Measurements from ENCODE around the gene MUC3A. TPM values are rescaled to one million over a fixed set of nuclear protein-coding genes. Genes with fewer than 3 reads are reported as not detected.
A peak's percentile ranks its signal among the peaks of the same experiment; 100 is the strongest.
"Not testable (repeated sequence)": the region's sequence is repeated elsewhere in the genome, so short reads cannot be mapped to it uniquely, and the experiment has no call there.

The MUC3A gene, protein sequence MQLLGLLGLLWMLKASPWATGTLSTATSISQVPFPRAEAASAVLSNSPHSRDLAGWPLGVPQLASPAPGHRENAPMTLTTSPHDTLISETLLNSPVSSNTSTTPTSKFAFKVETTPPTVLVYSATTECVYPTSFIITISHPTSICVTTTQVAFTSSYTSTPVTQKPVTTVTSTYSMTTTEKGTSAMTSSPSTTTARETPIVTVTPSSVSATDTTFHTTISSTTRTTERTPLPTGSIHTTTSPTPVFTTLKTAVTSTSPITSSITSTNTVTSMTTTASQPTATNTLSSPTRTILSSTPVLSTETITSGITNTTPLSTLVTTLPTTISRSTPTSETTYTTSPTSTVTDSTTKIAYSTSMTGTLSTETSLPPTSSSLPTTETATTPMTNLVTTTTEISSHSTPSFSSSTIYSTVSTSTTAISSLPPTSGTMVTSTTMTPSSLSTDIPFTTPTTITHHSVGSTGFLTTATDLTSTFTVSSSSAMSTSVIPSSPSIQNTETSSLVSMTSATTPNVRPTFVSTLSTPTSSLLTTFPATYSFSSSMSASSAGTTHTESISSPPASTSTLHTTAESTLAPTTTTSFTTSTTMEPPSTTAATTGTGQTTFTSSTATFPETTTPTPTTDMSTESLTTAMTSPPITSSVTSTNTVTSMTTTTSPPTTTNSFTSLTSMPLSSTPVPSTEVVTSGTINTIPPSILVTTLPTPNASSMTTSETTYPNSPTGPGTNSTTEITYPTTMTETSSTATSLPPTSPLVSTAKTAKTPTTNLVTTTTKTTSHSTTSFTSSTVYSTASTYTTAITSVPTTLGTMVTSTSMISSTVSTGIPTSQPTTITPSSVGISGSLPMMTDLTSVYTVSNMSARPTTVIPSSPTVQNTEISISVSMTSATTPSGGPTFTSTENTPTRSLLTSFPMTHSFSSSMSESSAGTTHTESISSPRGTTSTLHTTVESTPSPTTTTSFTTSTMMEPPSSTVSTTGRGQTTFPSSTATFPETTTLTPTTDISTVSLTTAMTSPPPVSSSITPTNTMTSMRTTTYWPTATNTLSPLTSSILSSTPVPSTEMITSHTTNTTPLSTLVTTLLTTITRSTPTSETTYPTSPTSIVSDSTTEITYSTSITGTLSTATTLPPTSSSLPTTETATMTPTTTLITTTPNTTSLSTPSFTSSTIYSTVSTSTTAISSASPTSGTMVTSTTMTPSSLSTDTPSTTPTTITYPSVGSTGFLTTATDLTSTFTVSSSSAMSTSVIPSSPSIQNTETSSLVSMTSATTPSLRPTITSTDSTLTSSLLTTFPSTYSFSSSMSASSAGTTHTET (N-terminal part only)
- 1.4 TPM for total RNA-seq
- polyA plus RNA-seq, result 2.3 TPM
- long read RNA-seq, donor 1, result 0 reads
- long read RNA-seq, donor 2, result 0 reads
- long read RNA-seq, donor 3, partial matches to known transcripts, result 9 of 10 reads
- long read RNA-seq, donor 3, other reads (novel, unspliced or antisense), result 0 of 10 reads
- long read RNA-seq, donor 4, partial matches to known transcripts, result 6 of 7 reads
- long read RNA-seq, donor 4, other reads (novel, unspliced or antisense), result 0 of 7 reads
- long read RNA-seq, donor 5, full-length matches to known transcripts, result 1 of 8 reads
- long read RNA-seq, donor 5, partial matches to known transcripts, result 7 of 8 reads
- long read RNA-seq, donor 5, other reads (novel, unspliced or antisense), result 0 of 8 reads
- long read RNA-seq, donor 6, partial matches to known transcripts, result 0 of 3 reads
- long read RNA-seq, donor 6, other reads (novel, unspliced or antisense), result 0 of 3 reads
- long read RNA-seq, donor 7, result 0 reads
- long read RNA-seq, donor 8, result 0 reads
- long read RNA-seq, donor 9, result 0 reads
- long read RNA-seq, donor 10, result 0 reads

DNA sequence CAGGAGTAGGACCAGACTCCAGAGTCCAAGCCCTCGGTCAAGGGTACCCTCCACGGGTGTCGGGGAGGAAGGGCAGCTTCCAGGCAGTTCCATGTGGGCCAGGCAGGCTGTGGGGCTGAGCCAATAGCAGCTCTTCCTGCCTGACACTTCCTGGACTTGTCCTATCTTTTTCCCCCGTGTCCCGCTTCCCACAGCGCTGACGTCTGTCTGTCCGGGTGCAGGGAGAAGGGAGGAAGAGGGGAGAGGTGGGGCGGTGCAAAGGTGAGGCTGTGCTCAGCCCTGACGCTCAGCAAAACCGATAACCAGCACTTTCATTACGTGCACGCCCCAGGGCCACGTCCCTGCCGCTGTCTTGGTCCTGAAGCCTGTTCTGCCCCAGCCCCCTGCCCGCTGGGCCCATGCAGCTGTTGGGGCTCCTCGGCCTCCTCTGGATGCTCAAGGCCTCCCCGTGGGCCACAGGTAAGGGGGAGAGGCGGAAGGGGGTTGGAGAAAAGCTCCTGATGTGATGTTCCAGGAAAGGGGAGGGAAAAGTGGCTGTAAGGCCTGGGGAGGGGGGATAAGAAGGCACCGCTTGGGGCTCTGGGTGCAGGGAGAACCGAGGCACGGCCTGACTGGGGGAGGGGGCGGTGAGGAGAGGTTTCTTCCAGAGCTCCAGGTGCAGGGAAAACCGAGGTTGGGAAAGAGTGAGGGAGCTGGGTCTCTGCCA, at the start of gene MUC3A:
Gene MUC3A, plus strand, starts transcription at position 308 of the 706 bp plus-strand sequence. Its CDS starts 91 bp downstream, at position 399.
- H3K4me3 ChIP-seq (ENCODE audit: low read length in 2 of 2), result peak within 1 kb of the TSS in 1 of 2 donors; percentile 24
- no peaks in the 10 kb centered on the region for H3K36me3 ChIP-seq (ENCODE audit: control insufficient read depth in 2 of 2, insufficient read depth in 2 of 2, low read length in 1 of 2)
- H3K27ac ChIP-seq (ENCODE audit: low read depth in 1 of 2, low read length in 1 of 2), result peak within 1 kb of the TSS; percentile 11 to 67
- WGBS, result 17% methylated on average over 24 of the region's 24 CpGs
- no peak for DNase-seq (ENCODE audit: low read depth in 6 of 9, low spot score in 9 of 9)
- peaks cover 3 to 37% of the 10 kb centered on the region in 2 donors for H3K27me3 ChIP-seq (ENCODE audit: control insufficient read depth in 2 of 2, insufficient read depth in 1 of 2, low read length in 1 of 2)
- no peaks in the 10 kb centered on the region for H3K9me3 ChIP-seq (ENCODE audit: control insufficient read depth in 2 of 2, insufficient read depth in 1 of 2, low read length in 1 of 2)
- H3K4me1 ChIP-seq (ENCODE audit: control insufficient read depth in 2 of 2, insufficient read depth in 2 of 2, low read length in 2 of 2), result no peaks in the 10 kb centered on the region

- Histone ChIP-seq H3K9me3 (ENCODE audit: control insufficient read depth in 2 of 2, insufficient read depth in 1 of 2, low read length in 1 of 2) (peaks cover 0 to 5% of the 10 kb centered on the region in 2 donors), H3K4me1 (ENCODE audit: control insufficient read depth in 2 of 2, insufficient read depth in 2 of 2, low read length in 2 of 2) (peaks cover 6 to 7% of the 10 kb centered on the region in 2 donors), H3K27ac (ENCODE audit: low read depth in 1 of 2, low read length in 1 of 2) (no peak overlapping the region), H3K27me3 (ENCODE audit: control insufficient read depth in 2 of 2, insufficient read depth in 1 of 2, low read length in 1 of 2) (peaks cover 23 to 44% of the 10 kb centered on the region in 2 donors), H3K36me3 (ENCODE audit: control insufficient read depth in 2 of 2, insufficient read depth in 2 of 2, low read length in 1 of 2) (no peaks in the 10 kb centered on the region), H3K4me3 (ENCODE audit: low read length in 2 of 2) (no peak overlapping the region)
- DNase-seq (ENCODE audit: low read depth in 6 of 9, low spot score in 9 of 9), result no peak
- WGBS, result 98% methylated on average over 2 of the region's 2 CpGs
These were observed 48.4 kb upstream of the MUC3A start for GRCh38 chr7:100900978-100901377.

DNA sequence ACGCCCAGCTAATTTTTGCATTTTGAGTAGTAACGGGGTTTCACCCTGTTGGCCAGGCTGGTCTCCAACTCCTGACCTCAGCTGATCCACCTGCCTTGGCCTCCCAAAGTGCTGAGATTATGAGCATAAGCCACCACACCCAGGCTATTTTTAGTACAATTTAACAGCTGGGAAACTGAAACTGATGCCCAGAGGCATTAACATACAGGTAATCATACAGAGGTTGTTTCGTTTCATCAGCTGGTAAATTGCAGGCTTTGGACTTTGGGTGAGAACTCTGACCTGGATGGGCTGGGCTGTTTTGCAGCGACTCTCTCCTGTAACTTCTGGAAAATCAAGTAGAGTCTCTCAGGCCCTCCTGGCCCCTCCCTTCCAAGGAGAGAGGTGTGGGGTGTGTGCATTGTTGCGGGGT, 47.4 kb upstream of the MUC3A start:
- DNase-seq (ENCODE audit: low read depth in 6 of 9, low spot score in 9 of 9), result no peak
- Histone ChIP-seq H3K27me3 (ENCODE audit: control insufficient read depth in 2 of 2, insufficient read depth in 1 of 2, low read length in 1 of 2) (peaks cover 14 to 35% of the 10 kb centered on the region in 2 donors), H3K4me1 (ENCODE audit: control insufficient read depth in 2 of 2, insufficient read depth in 2 of 2, low read length in 2 of 2) (peaks cover 0 to 4% of the 10 kb centered on the region in 2 donors), H3K9me3 (ENCODE audit: control insufficient read depth in 2 of 2, insufficient read depth in 1 of 2, low read length in 1 of 2) (no peaks in the 10 kb centered on the region), H3K4me3 (ENCODE audit: low read length in 2 of 2) (no peak overlapping the region), H3K27ac (ENCODE audit: low read depth in 1 of 2, low read length in 1 of 2) (no peak overlapping the region), H3K36me3 (ENCODE audit: control insufficient read depth in 2 of 2, insufficient read depth in 2 of 2, low read length in 1 of 2) (no peaks in the 10 kb centered on the region)
- WGBS, result 88% methylated on average over 5 of the region's 5 CpGs

DNA sequence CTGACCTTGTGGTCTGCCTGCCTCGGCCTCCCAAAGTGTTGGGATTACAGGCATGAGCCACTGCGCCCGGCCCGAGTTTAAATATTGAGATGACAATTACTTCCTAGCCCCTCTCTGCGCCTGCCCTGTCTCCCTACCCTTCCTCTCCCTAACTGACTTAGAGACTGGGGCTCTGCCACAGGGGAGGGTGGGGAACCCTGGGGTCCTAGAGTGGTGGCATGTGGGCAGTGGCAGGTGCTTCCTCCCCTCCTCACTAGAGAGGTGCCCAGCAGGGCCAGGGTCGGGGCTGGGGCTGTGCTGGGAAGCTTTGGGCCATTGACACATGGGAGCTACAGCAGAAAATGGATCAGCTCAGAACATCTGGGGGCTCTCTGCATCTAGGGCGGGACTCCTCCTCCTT, 46.7 kb upstream of the MUC3A start:
- DNase-seq (ENCODE audit: low read depth in 6 of 9, low spot score in 9 of 9), result no peak
- Histone ChIP-seq H3K27ac (ENCODE audit: low read depth in 1 of 2, low read length in 1 of 2) (no peak overlapping the region), H3K4me1 (ENCODE audit: control insufficient read depth in 2 of 2, insufficient read depth in 2 of 2, low read length in 2 of 2) (no peaks in the 10 kb centered on the region), H3K27me3 (ENCODE audit: control insufficient read depth in 2 of 2, insufficient read depth in 1 of 2, low read length in 1 of 2) (peaks cover 6 to 28% of the 10 kb centered on the region in 2 donors), H3K4me3 (ENCODE audit: low read length in 2 of 2) (no peak overlapping the region), H3K9me3 (ENCODE audit: control insufficient read depth in 2 of 2, insufficient read depth in 1 of 2, low read length in 1 of 2) (no peaks in the 10 kb centered on the region), H3K36me3 (ENCODE audit: control insufficient read depth in 2 of 2, insufficient read depth in 2 of 2, low read length in 1 of 2) (no peaks in the 10 kb centered on the region)
- 88% methylated on average over 7 of the region's 7 CpGs for WGBS

DNA sequence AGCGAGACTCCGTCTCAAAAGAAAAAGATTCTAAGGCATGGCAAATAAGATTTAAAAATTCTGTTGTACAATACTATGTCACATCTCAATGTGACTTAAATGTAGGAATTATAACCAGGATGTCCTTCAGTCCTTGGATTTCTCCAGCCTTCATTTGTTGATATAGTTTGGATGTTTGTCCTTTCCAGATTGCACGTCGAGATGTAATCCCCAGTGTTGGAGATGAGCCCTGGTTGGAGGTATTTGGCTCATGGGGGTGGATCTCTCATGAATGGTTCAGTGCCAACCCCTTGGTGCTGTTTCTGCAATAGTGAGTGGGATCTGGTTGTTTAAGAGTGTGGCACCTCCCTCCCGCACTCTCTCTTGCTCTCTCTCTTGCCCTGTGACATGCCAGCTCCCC, 40.8 kb upstream of the MUC3A start:
- Histone ChIP-seq H3K4me1 (ENCODE audit: control insufficient read depth in 2 of 2, insufficient read depth in 2 of 2, low read length in 2 of 2) (no peaks in the 10 kb centered on the region), H3K4me3 (ENCODE audit: low read length in 2 of 2) (no peak overlapping the region), H3K36me3 (ENCODE audit: control insufficient read depth in 2 of 2, insufficient read depth in 2 of 2, low read length in 1 of 2) (no peaks in the 10 kb centered on the region), H3K27ac (ENCODE audit: low read depth in 1 of 2, low read length in 1 of 2) (no peak overlapping the region), H3K9me3 (ENCODE audit: control insufficient read depth in 2 of 2, insufficient read depth in 1 of 2, low read length in 1 of 2) (no peaks in the 10 kb centered on the region), H3K27me3 (ENCODE audit: control insufficient read depth in 2 of 2, insufficient read depth in 1 of 2, low read length in 1 of 2) (peaks cover 0 to 6% of the 10 kb centered on the region in 2 donors)
- DNase-seq (ENCODE audit: low read depth in 6 of 9, low spot score in 9 of 9), result no peak
- 98% methylated on average over 5 of the region's 5 CpGs for WGBS

DNA sequence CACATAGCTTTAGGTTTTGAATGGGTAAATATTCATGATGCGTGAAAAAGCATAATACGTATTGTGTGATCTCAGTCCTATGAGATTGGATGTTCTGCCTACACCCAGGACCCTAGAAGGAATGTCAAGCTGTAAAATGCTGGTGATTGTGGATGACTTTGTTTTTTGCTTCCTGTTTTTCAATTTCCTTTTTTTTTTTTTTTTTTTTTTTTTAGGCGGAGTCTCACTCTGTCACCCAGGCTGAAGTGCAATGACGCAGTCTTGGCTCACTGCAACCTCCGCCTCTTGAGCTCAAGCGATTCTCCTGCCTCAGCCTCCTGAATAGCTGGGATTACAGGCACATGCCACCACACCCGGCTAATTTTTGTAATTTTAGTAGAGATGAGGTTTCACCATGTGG, 38.9 kb upstream of the MUC3A start:
- H3K27ac ChIP-seq (ENCODE audit: low read depth in 1 of 2, low read length in 1 of 2); H3K4me3 ChIP-seq (ENCODE audit: low read length in 2 of 2); H3K9me3 ChIP-seq (ENCODE audit: control insufficient read depth in 2 of 2, insufficient read depth in 1 of 2, low read length in 1 of 2); H3K4me1 ChIP-seq (ENCODE audit: control insufficient read depth in 2 of 2, insufficient read depth in 2 of 2, low read length in 2 of 2); H3K27me3 ChIP-seq (ENCODE audit: control insufficient read depth in 2 of 2, insufficient read depth in 1 of 2, low read length in 1 of 2); H3K36me3 ChIP-seq (ENCODE audit: control insufficient read depth in 2 of 2, insufficient read depth in 2 of 2, low read length in 1 of 2); DNase-seq (ENCODE audit: low read depth in 6 of 9, low spot score in 9 of 9): not testable (repeated sequence)
- 63% methylated on average over 7 of the region's 7 CpGs for WGBS

GRCh38 chr7:100911484-100911883, 37.9 kb upstream of the MUC3A start:
- WGBS, result 97% methylated on average over 3 of the region's 3 CpGs
- peaks cover 0 to 6% of the 10 kb centered on the region in 2 donors for H3K27me3 ChIP-seq (ENCODE audit: control insufficient read depth in 2 of 2, insufficient read depth in 1 of 2, low read length in 1 of 2)
- no peak overlapping the region for H3K4me3 ChIP-seq (ENCODE audit: low read length in 2 of 2)
- H3K9me3 ChIP-seq (ENCODE audit: control insufficient read depth in 2 of 2, insufficient read depth in 1 of 2, low read length in 1 of 2), result no peaks in the 10 kb centered on the region
- H3K36me3 ChIP-seq (ENCODE audit: control insufficient read depth in 2 of 2, insufficient read depth in 2 of 2, low read length in 1 of 2), result no peaks in the 10 kb centered on the region
- DNase-seq (ENCODE audit: low read depth in 6 of 9, low spot score in 9 of 9), result no peak
- no peak overlapping the region for H3K27ac ChIP-seq (ENCODE audit: low read depth in 1 of 2, low read length in 1 of 2)
- no peaks in the 10 kb centered on the region for H3K4me1 ChIP-seq (ENCODE audit: control insufficient read depth in 2 of 2, insufficient read depth in 2 of 2, low read length in 2 of 2)
